ENCODE data around the gene ZC3H12A. TPM values are rescaled to one million over a fixed set of nuclear protein-coding genes. Genes with fewer than 3 reads are reported as not detected.

ZC3H12A gene
- total RNA-seq, 5 donors from 2014 or later (not counting 1 experiment from before 2014, with no cell fraction given): 49.5 to 131 (median 53.5) TPM

GRCh38 chr1:37434292-37435225 is 39.8 kb upstream of the ZC3H12A start:
- peaks cover 27 to 31% of the 10 kb centered on the region in 2 donors for H3K27me3 Mint-ChIP-seq
- CTCF ChIA-PET: interaction anchor here (0.5 to 1.2 kb wide), 3 partner anchors 285 to 1245 kb away, joined by 3 to 5 read pairs (median 4); no protein-coding TSS in a partner anchor
- peaks cover 0 to 59% of the 10 kb centered on the region in 2 experiments for H3K27me3 ChIP-seq (replicated peaks in 1 of 2; ENCODE audit: control insufficient read depth in 2 of 2, extremely low read depth in 1 of 2, insufficient read depth in 2 of 2, low read length in 1 of 2)
- no peaks in the 10 kb centered on the region for H3K36me3 Mint-ChIP-seq
- POLR2A ChIA-PET: no interaction called here
- ATAC-seq (replicated peaks in 1 of 4) (peak; percentile 78 to 83 (median 80)), DNase-seq (peak; percentile 11 to 73 (median 57))
- H3K4me1 ChIP-seq (ENCODE audit: control insufficient read depth in 1 of 2, extremely low read depth in 1 of 2, insufficient read depth in 2 of 2, low read length in 2 of 2): no peaks in the 10 kb centered on the region
- H3K27ac ChIP-seq (ENCODE audit: low read length): no peak overlapping the region
- WGBS (ENCODE audit: insufficient coverage): 14% methylated on average over 11 of the region's 16 CpGs
- no peaks in the 10 kb centered on the region for H3K36me3 ChIP-seq (ENCODE audit: control insufficient read depth in 2 of 2, extremely low read depth in 1 of 2, insufficient read depth in 1 of 2, low read length in 1 of 2)
- H3K4me1 Mint-ChIP-seq: no peaks in the 10 kb centered on the region
- no peaks in the 10 kb centered on the region for H3K9me3 Mint-ChIP-seq
- no peaks in the 10 kb centered on the region for H3K9me3 ChIP-seq
- peak overlapping the region in 1 of 2 donors; percentile 39 for H3K27ac Mint-ChIP-seq
- H3K4me3 Mint-ChIP-seq: no peak overlapping the region
- no peak overlapping the region for H3K4me3 ChIP-seq (ENCODE audit: control insufficient read depth in 1 of 2, extremely low read depth in 1 of 2, low read length in 1 of 2)

DNA sequence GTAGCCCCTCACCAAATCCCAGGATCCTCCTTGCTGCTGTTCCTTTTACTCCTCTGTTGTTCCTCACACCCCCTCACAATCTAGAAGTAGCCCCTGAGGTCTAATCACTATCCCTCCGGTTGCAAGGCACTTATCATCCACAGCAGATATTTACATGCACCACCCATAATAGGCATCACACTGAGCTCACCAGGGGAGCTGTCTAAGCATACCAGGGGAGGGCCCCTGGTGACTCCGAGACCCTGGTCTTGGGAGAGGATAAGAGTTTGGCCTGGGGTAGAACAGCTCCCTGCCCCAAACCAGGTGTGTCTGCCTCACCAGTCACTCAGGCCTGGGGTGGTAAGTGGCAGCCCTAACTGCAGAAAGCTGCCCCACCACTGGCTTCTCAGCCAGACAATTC is 37.3 kb upstream of the ZC3H12A start:
- POLR2A ChIA-PET: interaction anchor here in 1 of 2 donors (0.6 kb wide), 1 partner anchor 37 kb away, joined by 3 read pairs; no protein-coding TSS in a partner anchor

DNA sequence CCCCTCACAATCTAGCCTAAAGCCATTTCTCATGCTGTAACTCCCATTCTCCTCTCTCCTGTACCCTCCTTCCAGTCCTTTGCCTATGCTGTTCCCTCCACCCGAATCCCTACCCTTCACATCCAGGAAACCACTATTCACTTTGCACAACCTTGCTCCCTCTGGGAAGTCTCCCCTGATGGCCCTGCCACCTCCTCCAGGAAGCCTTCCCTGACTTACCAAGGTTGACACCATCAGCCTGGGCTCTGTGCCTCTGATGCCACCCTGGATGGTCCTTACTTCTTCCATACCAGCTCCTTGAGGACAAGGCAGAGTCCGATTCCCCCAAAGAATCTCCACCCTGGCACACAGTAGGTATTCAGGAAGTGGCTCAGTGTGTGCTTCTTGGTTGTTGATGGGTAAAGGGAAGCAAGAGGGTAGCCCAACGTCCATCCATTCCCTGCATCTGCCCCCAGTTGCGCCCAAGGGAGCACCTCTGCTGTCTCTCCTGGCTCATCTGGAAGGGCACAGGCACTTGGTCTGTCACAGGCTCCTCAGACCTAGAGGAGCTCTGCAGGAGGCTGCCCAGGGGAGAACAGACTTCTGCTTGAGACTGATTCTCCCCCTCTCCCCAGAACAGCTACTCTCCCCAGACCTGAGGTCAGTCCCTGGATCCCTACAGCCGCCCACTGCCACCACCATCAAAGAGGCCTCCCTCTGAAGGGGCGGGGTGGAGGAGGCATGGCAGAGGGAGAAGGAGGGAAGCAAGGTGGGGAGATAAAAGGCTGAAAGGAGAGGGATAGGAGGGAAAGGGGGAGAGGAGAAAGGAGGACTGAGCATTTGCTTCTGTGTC is 36.1 kb upstream of the ZC3H12A start:
- H3K36me3 ChIP-seq (ENCODE audit: control insufficient read depth in 2 of 2, extremely low read depth in 1 of 2, insufficient read depth in 1 of 2, low read length in 1 of 2): no peaks in the 10 kb centered on the region
- no peak for DNase-seq
- no peaks in the 10 kb centered on the region for H3K4me1 ChIP-seq (ENCODE audit: control insufficient read depth in 1 of 2, extremely low read depth in 1 of 2, insufficient read depth in 2 of 2, low read length in 2 of 2)
- H3K36me3 Mint-ChIP-seq: no peaks in the 10 kb centered on the region
- CTCF ChIA-PET: no interaction called here
- peaks cover 27% of the 10 kb centered on the region in 2 donors for H3K27me3 Mint-ChIP-seq
- ATAC-seq (replicated peaks in 1 of 4): no peak
- no peaks in the 10 kb centered on the region for H3K4me1 Mint-ChIP-seq
- no peak overlapping the region for H3K4me3 ChIP-seq (ENCODE audit: control insufficient read depth in 1 of 2, extremely low read depth in 1 of 2, low read length in 1 of 2)
- H3K4me3 Mint-ChIP-seq: no peak overlapping the region
- no peaks in the 10 kb centered on the region for H3K9me3 ChIP-seq
- WGBS (ENCODE audit: insufficient coverage): 64% methylated on average over 3 of the region's 6 CpGs
- H3K27ac Mint-ChIP-seq: no peak overlapping the region
- POLR2A ChIA-PET: interaction anchor here in 1 of 2 donors (0.6 kb wide), 1 partner anchor 606 kb away, joined by 7 read pairs; no protein-coding TSS in a partner anchor
- no peaks in the 10 kb centered on the region for H3K9me3 Mint-ChIP-seq
- H3K27ac ChIP-seq (ENCODE audit: low read length): no peak overlapping the region
- peaks cover 0 to 39% of the 10 kb centered on the region in 2 experiments for H3K27me3 ChIP-seq (replicated peaks in 1 of 2; ENCODE audit: control insufficient read depth in 2 of 2, extremely low read depth in 1 of 2, insufficient read depth in 2 of 2, low read length in 1 of 2)

More for the DNA sequence above, 37.3 kb upstream of the ZC3H12A start:
- ATAC-seq (replicated peaks in 1 of 4) (no peak), DNase-seq (no peak)
- H3K9me3 Mint-ChIP-seq: no peaks in the 10 kb centered on the region
- no peaks in the 10 kb centered on the region for H3K36me3 Mint-ChIP-seq
- CTCF ChIA-PET: no interaction called here
- Histone ChIP-seq H3K27ac (ENCODE audit: low read length) (no peak overlapping the region), H3K9me3 (no peaks in the 10 kb centered on the region), H3K36me3 (ENCODE audit: control insufficient read depth in 2 of 2, extremely low read depth in 1 of 2, insufficient read depth in 1 of 2, low read length in 1 of 2) (no peaks in the 10 kb centered on the region), H3K27me3 (replicated peaks in 1 of 2; ENCODE audit: control insufficient read depth in 2 of 2, extremely low read depth in 1 of 2, insufficient read depth in 2 of 2, low read length in 1 of 2) (peaks cover 0 to 40% of the 10 kb centered on the region in 2 experiments), H3K4me1 (ENCODE audit: control insufficient read depth in 1 of 2, extremely low read depth in 1 of 2, insufficient read depth in 2 of 2, low read length in 2 of 2) (no peaks in the 10 kb centered on the region), H3K4me3 (ENCODE audit: control insufficient read depth in 1 of 2, extremely low read depth in 1 of 2, low read length in 1 of 2) (no peak overlapping the region)
- WGBS (ENCODE audit: insufficient coverage): 100% methylated on average over 2 of the region's 2 CpGs
- peaks cover 15 to 20% of the 10 kb centered on the region in 2 donors for H3K27me3 Mint-ChIP-seq
- H3K4me3 Mint-ChIP-seq: no peak overlapping the region
- no peaks in the 10 kb centered on the region for H3K4me1 Mint-ChIP-seq
- H3K27ac Mint-ChIP-seq: no peak overlapping the region

DNA sequence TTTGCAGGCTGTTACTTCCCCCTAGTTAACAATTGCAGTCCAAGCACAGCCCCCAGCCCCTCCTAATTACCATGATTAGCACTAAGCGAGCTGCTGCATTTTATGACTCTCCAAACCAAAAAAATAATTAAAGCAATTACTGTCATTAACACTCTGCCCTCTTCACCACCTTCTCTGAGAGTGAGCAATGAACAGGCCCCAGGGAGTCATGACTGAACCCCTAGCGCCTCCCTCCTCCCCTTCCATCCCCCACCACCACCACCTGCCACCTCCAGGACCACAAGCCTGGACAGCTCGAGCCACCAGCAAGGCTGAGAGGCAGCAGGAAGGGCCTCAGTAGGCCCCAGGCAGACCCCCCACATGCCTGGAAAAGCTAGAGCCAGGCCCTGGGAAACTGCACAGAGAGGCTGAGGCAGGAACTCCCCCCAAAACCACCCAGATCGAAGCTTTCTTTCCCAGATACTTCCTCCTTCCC is 35.5 kb upstream of the ZC3H12A start:
- CTCF ChIA-PET: no interaction called here
- H3K9me3 ChIP-seq: no peaks in the 10 kb centered on the region
- 50% methylated on average over 4 of the region's 4 CpGs for WGBS (ENCODE audit: insufficient coverage)
- H3K36me3 Mint-ChIP-seq: no peaks in the 10 kb centered on the region
- H3K36me3 ChIP-seq (ENCODE audit: control insufficient read depth in 2 of 2, extremely low read depth in 1 of 2, insufficient read depth in 1 of 2, low read length in 1 of 2): no peaks in the 10 kb centered on the region
- H3K4me1 ChIP-seq (ENCODE audit: control insufficient read depth in 1 of 2, extremely low read depth in 1 of 2, insufficient read depth in 2 of 2, low read length in 2 of 2): no peaks in the 10 kb centered on the region
- DNase-seq (no peak), ATAC-seq (replicated peaks in 1 of 4) (no peak)
- H3K4me1 Mint-ChIP-seq: no peaks in the 10 kb centered on the region
- no peak overlapping the region for H3K4me3 Mint-ChIP-seq
- H3K27me3 ChIP-seq (replicated peaks in 1 of 2; ENCODE audit: control insufficient read depth in 2 of 2, extremely low read depth in 1 of 2, insufficient read depth in 2 of 2, low read length in 1 of 2): peaks cover 0 to 37% of the 10 kb centered on the region in 2 experiments
- H3K4me3 ChIP-seq (ENCODE audit: control insufficient read depth in 1 of 2, extremely low read depth in 1 of 2, low read length in 1 of 2): no peak overlapping the region
- peaks cover 27% of the 10 kb centered on the region in 2 donors for H3K27me3 Mint-ChIP-seq
- POLR2A ChIA-PET: interaction anchor here in 1 of 2 donors (0.6 kb wide), 1 partner anchor 606 kb away, joined by 7 read pairs; no protein-coding TSS in a partner anchor
- H3K27ac Mint-ChIP-seq: no peak overlapping the region
- no peaks in the 10 kb centered on the region for H3K9me3 Mint-ChIP-seq
- H3K27ac ChIP-seq (ENCODE audit: low read length): no peak overlapping the region

DNA sequence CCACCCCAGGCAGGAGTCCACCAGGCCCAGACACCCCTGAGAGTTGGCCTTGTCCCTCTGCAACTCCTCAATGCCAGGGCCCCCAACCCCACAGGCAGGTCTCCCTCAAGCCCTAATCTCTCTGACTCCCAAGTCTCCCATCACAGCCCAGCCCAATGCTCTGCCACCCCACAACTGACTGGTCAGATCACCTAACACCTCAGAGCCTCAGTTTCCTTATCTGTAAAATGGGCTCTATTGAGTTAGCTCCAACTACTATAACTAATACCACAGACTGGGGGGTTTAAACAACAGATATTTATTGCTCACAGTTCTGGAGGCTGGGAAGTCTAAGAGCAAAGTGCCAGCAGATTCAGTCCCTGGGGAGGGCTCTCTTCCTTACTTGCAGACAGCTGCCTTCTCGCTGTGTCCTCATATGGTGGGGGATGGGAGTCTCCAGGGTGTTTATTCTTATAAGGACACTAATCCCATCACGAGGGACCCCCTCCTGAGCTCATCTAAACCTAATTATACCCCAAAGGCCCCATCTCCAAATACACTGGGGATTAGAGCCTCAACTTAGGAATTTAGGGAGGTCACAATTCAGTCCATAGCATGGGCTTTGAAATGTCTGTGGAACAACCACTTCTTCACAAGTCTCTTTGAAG is 34.9 kb upstream of the ZC3H12A start:
- Mint-ChIP-seq H3K9me3 (no peaks in the 10 kb centered on the region), H3K27ac (no peak overlapping the region), H3K27me3 (peaks cover 27% of the 10 kb centered on the region in 2 donors), H3K4me1 (no peaks in the 10 kb centered on the region), H3K36me3 (no peaks in the 10 kb centered on the region), H3K4me3 (no peak overlapping the region)
- WGBS (ENCODE audit: insufficient coverage): no CpG with 5 or more reads among the region's 2 CpGs
- no peak overlapping the region for H3K4me3 ChIP-seq (ENCODE audit: control insufficient read depth in 1 of 2, extremely low read depth in 1 of 2, low read length in 1 of 2)
- no peaks in the 10 kb centered on the region for H3K9me3 ChIP-seq
- POLR2A ChIA-PET: no interaction called here
- H3K4me1 ChIP-seq (ENCODE audit: control insufficient read depth in 1 of 2, extremely low read depth in 1 of 2, insufficient read depth in 2 of 2, low read length in 2 of 2): no peaks in the 10 kb centered on the region
- CTCF ChIA-PET: no interaction called here
- no peak overlapping the region for H3K27ac ChIP-seq (ENCODE audit: low read length)
- DNase-seq: no peak
- peaks cover 0 to 31% of the 10 kb centered on the region in 2 experiments for H3K27me3 ChIP-seq (replicated peaks in 1 of 2; ENCODE audit: control insufficient read depth in 2 of 2, extremely low read depth in 1 of 2, insufficient read depth in 2 of 2, low read length in 1 of 2)
- no peak for ATAC-seq (replicated peaks in 1 of 4)
- H3K36me3 ChIP-seq (ENCODE audit: control insufficient read depth in 2 of 2, extremely low read depth in 1 of 2, insufficient read depth in 1 of 2, low read length in 1 of 2): no peaks in the 10 kb centered on the region

DNA sequence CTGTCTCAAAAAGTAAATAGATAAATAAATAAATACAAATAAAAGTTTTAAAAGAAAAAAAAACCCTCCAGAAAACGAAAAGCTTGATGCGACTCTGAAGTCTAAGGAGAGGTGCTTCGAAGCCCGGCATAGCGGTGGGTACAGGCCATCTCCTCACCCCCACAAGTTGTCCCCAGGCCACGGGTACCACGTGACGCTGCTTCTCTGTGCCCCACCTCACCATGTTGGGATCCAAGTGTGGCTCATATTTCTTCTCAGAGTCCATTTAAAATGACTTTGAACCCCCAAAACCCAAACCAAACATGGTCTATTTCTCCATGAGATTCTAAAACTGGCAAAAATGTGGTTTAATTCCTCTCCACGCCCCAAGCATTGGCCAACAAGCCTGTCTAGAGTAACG is 32.9 kb upstream of the ZC3H12A start:
- H3K27ac ChIP-seq (ENCODE audit: low read length): no peak overlapping the region
- H3K4me1 ChIP-seq (ENCODE audit: control insufficient read depth in 1 of 2, extremely low read depth in 1 of 2, insufficient read depth in 2 of 2, low read length in 2 of 2): no peaks in the 10 kb centered on the region
- Mint-ChIP-seq H3K27ac (no peak overlapping the region), H3K4me3 (no peak overlapping the region), H3K27me3 (peaks cover 25 to 33% of the 10 kb centered on the region in 2 donors), H3K36me3 (no peaks in the 10 kb centered on the region), H3K4me1 (no peaks in the 10 kb centered on the region), H3K9me3 (no peaks in the 10 kb centered on the region)
- no peak for ATAC-seq (replicated peaks in 1 of 4)
- no peaks in the 10 kb centered on the region for H3K36me3 ChIP-seq (ENCODE audit: control insufficient read depth in 2 of 2, extremely low read depth in 1 of 2, insufficient read depth in 1 of 2, low read length in 1 of 2)
- peaks cover 0 to 23% of the 10 kb centered on the region in 2 experiments for H3K27me3 ChIP-seq (replicated peaks in 1 of 2; ENCODE audit: control insufficient read depth in 2 of 2, extremely low read depth in 1 of 2, insufficient read depth in 2 of 2, low read length in 1 of 2)
- H3K9me3 ChIP-seq: no peaks in the 10 kb centered on the region
- POLR2A ChIA-PET: no interaction called here
- DNase-seq: no peak
- WGBS (ENCODE audit: insufficient coverage): 88% methylated on average over 5 of the region's 10 CpGs
- no peak overlapping the region for H3K4me3 ChIP-seq (ENCODE audit: control insufficient read depth in 1 of 2, extremely low read depth in 1 of 2, low read length in 1 of 2)
- CTCF ChIA-PET: no interaction called here

Measured in T-cell (primary cell).